Measurements from ENCODE around the gene YIPF2.

The YIPF2 gene

DNA sequence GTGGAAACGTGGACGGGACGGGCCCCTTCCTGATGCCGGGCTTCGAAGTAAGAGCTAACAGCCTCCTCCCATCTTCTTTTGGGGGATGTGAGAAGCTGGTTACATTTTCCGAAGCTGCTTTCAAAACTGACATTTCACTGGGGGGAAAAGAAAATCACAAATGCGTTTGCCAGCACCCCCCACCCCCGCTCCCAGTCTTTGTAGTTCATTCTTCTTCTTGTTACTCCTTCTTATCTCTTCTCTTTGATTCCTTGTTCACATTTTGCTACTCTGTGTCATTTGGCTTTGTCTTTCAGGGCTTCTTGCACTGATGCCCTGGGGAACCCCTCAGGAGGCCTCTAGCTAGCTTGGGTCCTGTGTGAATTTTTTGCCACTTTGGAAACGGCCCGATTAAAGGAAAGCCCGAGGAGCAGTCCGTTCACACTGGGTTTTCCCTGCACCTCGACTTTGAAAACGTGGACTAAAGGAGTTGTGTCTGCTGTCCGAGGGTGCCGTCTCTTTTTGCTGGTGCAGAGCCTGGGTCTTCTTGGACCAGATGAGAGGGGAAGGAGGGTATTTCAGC is 55.8 kb downstream of the YIPF2 start:
- no peak for DNase-seq

Measured in NCI-H1105 treated with DMSO at 0.1 percent for 48 hours (cell line).